Superior temporal gyrus (tissue), 1 donor: ENCODE measurements around the gene FFAR3.
"Not testable (repeated sequence)": the region's sequence is repeated elsewhere in the genome, so short reads cannot be mapped to it uniquely, and the experiment has no call there.

ENCODE experiments used
- DNase-seq: peaks from one replicate; pipeline ENCODE4 v3.0.0-alpha.2; 2016; ENCODE audit errors: extremely low spot score

The FFAR3 gene

DNA sequence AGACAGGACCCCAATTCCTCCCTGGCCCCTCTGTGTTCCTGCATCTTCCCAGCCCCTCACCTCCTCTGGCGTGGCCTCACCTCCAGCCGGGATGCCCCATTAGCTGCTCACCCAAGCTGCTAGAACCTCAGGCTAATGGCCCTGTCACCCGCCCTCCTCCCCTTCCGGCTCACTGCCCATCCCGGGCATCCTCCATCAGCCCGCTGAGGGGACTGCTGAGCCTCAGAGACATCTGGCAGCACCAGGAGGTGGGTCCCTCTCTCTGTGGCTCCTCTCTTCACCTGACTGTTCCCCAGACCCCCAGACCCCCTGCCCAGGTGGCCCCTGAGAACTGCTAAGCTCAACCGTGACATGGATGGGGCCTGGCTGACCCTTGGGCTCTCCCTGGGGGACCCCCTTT lies 7.7 kb upstream of the FFAR3 start:
- DNase-seq, result no peak

GRCh38 chr19:35351411-35352176 lies 6.7 kb upstream of the FFAR3 start:
- DNase-seq, result no peak

- no peak for DNase-seq
These were observed 6.1 kb upstream of the FFAR3 start for GRCh38 chr19:35352177-35352447.

GRCh38 chr19:35352448-35353304 lies 5.6 kb upstream of the FFAR3 start:
- DNase-seq, result peak; percentile 91

- no peak for DNase-seq
These were observed 4.6 kb upstream of the FFAR3 start for GRCh38 chr19:35353635-35354034.

DNA sequence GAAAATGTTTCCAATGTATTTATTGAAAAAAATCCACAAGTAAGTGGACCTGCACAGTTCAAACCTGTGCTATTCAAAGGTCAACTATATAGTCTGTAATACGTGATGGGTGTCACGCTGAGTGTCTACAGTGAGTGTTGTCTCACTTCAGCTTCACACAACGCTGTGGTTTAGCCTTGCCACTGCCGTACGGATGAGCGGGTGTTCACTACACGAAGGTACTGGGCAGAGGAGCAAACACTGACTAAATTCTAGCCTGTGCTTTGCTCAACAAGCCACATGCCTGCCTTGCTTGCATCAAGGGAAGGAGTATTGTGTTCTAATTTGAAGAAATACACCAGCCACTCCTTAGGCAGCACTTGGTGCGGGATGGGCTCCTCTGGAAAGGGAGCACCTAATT lies 3.4 kb upstream of the FFAR3 start:
- DNase-seq, result no peak

GRCh38 chr19:35355791-35356460 lies 2.3 kb upstream of the FFAR3 start:
- DNase-seq, result no peak

GRCh38 chr19:35358834-35359233 lies 574 bp downstream of the FFAR3 start:
- DNase-seq, result not testable (repeated sequence)

DNA sequence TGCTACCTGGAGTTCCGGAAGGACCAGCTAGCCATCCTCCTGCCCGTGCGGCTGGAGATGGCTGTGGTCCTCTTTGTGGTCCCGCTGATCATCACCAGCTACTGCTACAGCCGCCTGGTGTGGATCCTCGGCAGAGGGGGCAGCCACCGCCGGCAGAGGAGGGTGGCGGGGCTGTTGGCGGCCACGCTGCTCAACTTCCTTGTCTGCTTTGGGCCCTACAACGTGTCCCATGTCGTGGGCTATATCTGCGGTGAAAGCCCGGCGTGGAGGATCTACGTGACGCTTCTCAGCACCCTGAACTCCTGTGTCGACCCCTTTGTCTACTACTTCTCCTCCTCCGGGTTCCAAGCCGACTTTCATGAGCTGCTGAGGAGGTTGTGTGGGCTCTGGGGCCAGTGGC lies 1.1 kb downstream of the FFAR3 start:
- DNase-seq, result not testable (repeated sequence)

DNA sequence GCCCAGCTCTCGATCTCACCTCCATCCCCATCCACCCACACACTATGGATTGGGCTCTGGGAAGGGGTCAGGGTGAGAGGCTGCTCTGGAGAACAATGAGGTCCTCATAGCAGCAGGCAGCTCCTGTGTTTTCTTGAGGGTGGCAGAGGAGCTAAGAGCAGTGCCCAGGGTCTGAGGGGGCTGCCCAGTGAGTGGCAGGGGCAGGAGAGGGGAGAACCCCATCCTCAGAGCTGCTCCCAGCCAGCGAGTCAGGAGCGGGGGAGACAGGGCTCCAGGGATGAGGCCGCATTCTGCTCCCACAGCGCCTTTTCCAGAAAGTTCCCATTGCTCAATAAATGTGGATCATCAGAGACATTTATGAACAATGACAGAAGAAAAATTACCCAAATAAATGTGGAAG lies 1.8 kb downstream of the FFAR3 start:
- not testable (repeated sequence) for DNase-seq

GRCh38 chr19:35360880-35361420 lies 2.7 kb downstream of the FFAR3 start:
- no peak for DNase-seq

GRCh38 chr19:35362261-35363000 lies 4.2 kb downstream of the FFAR3 start:
- no peak for DNase-seq

DNA sequence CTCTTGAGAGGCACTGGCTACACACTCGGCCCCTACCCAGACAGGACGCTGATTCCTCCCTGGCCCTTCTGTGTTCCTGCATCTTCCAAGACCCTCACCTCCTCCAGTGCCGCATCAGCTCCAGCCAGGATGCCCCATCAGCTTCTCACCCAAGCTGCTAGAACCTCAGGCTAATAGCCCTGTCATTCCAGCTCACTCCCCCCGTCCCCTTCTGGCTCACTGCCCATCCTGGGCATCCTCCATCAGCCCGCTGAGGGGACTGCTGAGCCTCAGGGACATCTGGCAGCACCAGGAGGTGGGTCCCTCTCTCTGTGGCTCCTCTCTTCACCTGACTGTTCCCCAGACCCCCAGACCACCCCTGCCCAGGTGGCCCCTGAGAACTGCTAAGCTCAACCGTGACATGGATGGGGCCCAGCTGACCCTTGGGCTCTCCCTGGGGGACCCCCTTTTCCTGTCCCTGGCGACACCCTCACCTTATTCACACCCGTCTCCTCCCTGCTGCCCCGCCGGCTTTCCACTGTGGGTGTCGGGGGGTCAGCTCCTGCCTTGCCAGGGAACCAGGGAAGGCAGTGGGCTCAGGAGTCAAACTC lies 4.8 kb downstream of the FFAR3 start:
- no peak for DNase-seq

DNA sequence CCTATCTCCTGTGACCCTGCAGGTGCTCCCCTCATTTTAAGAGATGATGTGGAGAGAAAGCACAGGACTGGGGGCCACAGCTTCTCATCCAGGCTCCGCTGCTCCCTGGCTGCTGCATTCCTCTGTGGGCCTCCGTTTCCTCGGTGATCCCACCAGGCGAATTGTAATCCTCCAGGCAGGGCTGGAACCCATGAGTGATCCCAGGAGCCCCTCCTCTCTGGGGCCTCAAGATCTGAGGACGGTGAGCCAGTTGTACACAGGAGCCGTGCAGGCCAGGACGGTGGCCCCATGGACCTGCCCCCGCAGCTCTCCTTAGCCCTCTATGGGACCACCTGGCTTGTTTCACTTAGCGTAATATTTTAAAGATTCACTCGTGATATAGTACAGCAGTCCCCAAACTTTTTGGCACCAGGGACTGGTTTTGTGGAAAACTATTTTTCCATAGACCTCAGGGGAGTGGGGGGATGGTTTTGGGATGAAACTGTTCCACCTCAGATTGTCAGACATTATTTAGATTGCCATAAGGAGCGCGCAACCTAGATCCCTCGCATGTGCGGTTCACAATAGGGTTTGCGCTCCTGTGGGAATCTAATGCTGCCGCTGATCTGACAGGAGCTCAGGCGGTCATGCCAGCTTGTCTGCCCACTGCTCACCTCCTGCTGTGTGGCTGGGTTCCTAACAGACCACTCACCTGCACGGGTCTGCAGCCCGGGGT lies 5.6 kb downstream of the FFAR3 start:
- DNase-seq, result no peak

GRCh38 chr19:35365303-35365702 lies 7.0 kb downstream of the FFAR3 start:
- DNase-seq, result no peak

DNA sequence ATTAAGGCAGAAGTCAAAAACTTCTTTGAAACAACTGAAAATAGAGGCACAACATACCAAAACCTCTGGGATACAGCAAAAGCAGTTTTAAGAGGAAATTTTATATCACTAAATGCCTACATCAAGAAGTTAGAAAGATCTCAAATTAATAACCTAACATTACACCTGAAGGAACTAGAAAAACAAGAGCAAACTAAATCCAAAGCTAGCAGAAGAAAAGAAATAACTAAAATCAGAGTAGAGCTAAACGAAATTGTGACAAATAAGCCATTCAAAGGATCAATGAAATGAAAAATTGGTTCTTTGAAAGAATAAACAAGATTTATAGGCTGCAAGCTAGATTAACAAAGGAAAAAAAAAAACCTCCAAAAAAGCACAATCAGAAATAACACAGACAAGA lies 10.1 kb downstream of the FFAR3 start:
- DNase-seq, result no peak

- DNase-seq, result no peak
These were observed 11.3 kb downstream of the FFAR3 start for GRCh38 chr19:35369522-35369921.

DNA sequence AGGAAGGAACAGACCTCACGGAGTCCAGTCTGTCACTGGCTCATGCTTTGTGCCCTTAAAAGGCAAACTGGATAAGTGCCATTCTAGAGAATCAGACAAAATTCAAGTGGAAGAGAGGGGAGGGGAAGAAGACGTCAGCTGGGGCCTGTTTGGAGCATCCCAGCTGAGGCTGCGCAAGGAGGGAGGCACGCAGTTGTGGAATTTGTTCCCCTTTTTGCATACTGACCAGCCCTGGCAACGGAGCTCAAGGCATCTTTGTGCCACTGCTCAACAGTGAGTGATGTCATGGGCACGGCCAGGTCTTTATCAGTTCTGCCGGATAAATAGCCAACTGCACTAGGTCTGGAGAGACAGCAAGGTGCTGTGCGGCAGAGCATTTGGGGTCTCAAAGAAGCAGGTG lies 12.5 kb downstream of the FFAR3 start, which contains the start of gene GPR42:
Gene GPR42, plus strand, starts transcription at position 347 of the 400 bp plus-strand sequence. CDS start 292 bp downstream, outside the sequence.
- no peak for DNase-seq

DNA sequence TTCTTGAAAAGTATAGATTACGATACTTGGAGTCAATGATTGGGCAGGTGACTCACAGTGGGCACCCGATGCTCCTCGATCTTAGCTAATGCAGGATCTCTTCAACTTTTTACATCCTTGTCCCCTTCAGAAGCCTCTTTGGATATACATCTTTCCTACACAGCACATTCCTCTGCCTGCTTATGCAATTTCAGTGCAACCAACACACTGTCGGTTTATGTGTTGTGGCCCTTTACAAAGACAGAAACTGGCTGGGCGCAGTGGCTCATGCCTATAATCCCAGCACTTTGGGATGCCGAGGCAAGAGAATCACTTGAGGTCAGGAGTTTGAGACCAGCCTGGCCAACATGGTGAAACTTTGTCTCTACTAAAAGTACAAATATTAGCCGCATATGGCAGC lies 15.2 kb downstream of the FFAR3 start:
- no peak for DNase-seq

DNA sequence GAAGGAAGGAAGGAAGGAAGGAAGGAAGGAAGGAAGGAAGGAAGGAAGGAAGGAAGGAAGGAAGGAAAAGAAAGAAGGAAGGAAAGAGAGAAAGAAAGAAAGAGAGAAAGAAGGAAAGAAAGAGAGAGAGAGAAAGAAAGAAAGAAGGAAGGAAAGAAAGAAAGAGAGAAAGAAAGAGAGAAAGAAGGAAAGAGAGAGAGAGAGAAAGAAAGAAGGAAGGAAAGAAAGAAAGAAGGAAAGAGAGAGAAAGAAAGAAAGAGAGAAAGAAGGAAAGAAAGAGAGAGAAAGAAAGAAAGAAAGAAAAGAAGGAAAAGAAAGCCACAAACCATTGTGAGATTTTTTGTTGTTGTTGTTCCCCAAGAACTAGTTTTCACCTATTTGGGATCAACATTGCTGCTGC lies 15.8 kb downstream of the FFAR3 start:
- DNase-seq, result not testable (repeated sequence)
